H1 (cell line): ENCODE measurements around the gene SNCAIP.

Experiments used
- BACH1 ChIP-seq: IDR thresholded peaks from 2 replicates; pipeline ENCODE4 v1.6.1; 2012; ENCODE audit warnings: low read length, improper control_type of control experiment
- BCL11A ChIP-seq, 2 experiments: IDR thresholded peaks; one replicate each; pipeline ENCODE4 v1.6.1; 2011; ENCODE audit warnings: low read depth in 2 of 2, low read length in 2 of 2, mild to moderate bottlenecking in 2 of 2
- CTCF ChIP-seq, 3 experiments: IDR thresholded peaks; 1 replicate in 2 of 3; 2 replicates in 1 of 3; pipeline versions ENCODE4 v1.5.1 to v1.6.1; 2011; ENCODE audit warnings: low read length in 3 of 3, mild to moderate bottlenecking in 3 of 3, inconsistent platforms in 2 of 3, low read depth in 1 of 3, moderate library complexity in 1 of 3; ENCODE audit not compliant: insufficient read depth in 1 of 3; ENCODE audit errors: control extremely low read depth in 1 of 3
- EP300 ChIP-seq, 2 experiments: IDR thresholded peaks; 1 replicate in 1 of 2; 2 replicates in 1 of 2; pipeline ENCODE4 v1.6.1; 2011 to 2012; ENCODE audit warnings: low read depth in 2 of 2, low read length in 2 of 2, mild to moderate bottlenecking in 2 of 2, borderline replicate concordance in 1 of 2, inconsistent platforms in 1 of 2, moderate library complexity in 1 of 2
- GABPA ChIP-seq: IDR thresholded peaks from 2 replicates; pipeline ENCODE4 v1.6.1; 2011; ENCODE audit warnings: mild to moderate bottlenecking, low read length, moderate library complexity, borderline replicate concordance; ENCODE audit not compliant: insufficient read depth
- POU5F1 ChIP-seq: IDR thresholded peaks from 2 replicates; pipeline ENCODE4 v1.6.1; 2011; ENCODE audit warnings: low read depth, mild to moderate bottlenecking, low read length, moderate library complexity
- SIX5 ChIP-seq: IDR thresholded peaks from 2 replicates; pipeline ENCODE4 v1.6.1; 2011; ENCODE audit warnings: mild to moderate bottlenecking, low read depth, low read length
- SP1 ChIP-seq: IDR thresholded peaks from 2 replicates; pipeline ENCODE4 v1.6.1; 2011; ENCODE audit warnings: low read depth, low read length
- TAF1 ChIP-seq: IDR thresholded peaks from 2 replicates; pipeline ENCODE4 v1.6.1; 2011; ENCODE audit warnings: mild to moderate bottlenecking, low read depth, low read length
- YY1 ChIP-seq: IDR thresholded peaks from 2 replicates; pipeline ENCODE4 v1.6.1; 2011; ENCODE audit warnings: low read depth, mild to moderate bottlenecking, low read length
- TF ChIP-seq, protein P1 (sequence below): IDR thresholded peaks from 2 replicates; pipeline ENCODE4 v1.6.1; 2012; ENCODE audit warnings: low read length, inconsistent platforms

- no peak for TF ChIP-seq CTCF (IDR thresholded peaks at IDR 0.05; ENCODE audit: control extremely low read depth in 1 of 3, insufficient read depth in 1 of 3, low read depth in 1 of 3, low read length in 3 of 3)
- no peak for TF ChIP-seq SIX5
- TF ChIP-seq TAF1, result no peak
- no peak for TF ChIP-seq GABPA
- no peak for TF ChIP-seq BCL11A (IDR thresholded peaks at IDR 0.05; ENCODE audit: low read depth in 2 of 2, low read length in 2 of 2)
- no peak for TF ChIP-seq EP300 (IDR thresholded peaks at IDR 0.05; ENCODE audit: borderline replicate concordance in 1 of 2, low read depth in 2 of 2, low read length in 2 of 2)
- no peak for TF ChIP-seq YY1
- no peak for TF ChIP-seq BACH1
- TF ChIP-seq, protein P1, sequence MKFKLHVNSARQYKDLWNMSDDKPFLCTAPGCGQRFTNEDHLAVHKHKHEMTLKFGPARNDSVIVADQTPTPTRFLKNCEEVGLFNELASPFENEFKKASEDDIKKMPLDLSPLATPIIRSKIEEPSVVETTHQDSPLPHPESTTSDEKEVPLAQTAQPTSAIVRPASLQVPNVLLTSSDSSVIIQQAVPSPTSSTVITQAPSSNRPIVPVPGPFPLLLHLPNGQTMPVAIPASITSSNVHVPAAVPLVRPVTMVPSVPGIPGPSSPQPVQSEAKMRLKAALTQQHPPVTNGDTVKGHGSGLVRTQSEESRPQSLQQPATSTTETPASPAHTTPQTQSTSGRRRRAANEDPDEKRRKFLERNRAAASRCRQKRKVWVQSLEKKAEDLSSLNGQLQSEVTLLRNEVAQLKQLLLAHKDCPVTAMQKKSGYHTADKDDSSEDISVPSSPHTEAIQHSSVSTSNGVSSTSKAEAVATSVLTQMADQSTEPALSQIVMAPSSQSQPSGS, result no peak
- TF ChIP-seq POU5F1, result no peak
- TF ChIP-seq SP1, result no peak
Observed at GRCh38 chr5:122391621-122392020, 79.6 kb downstream of the SNCAIP start.
